Panc1 (cell line): ENCODE results near the gene CFH.

Source experiments
- POLR2AphosphoS5 ChIP-seq: IDR thresholded peaks from 2 replicates; pipeline ENCODE4 v1.6.1; 2012; ENCODE audit warnings: mild to moderate bottlenecking, low read depth, low read length, moderate library complexity
- TCF7L2 ChIP-seq: IDR thresholded peaks from 2 replicates; pipeline ENCODE4 v1.6.1; 2011; ENCODE audit warnings: mild to moderate bottlenecking, low read depth, low read length, inconsistent platforms
- TF ChIP-seq, protein P1 (sequence below), 2 experiments: IDR thresholded peaks; 2 replicates each; pipeline ENCODE4 v1.6.1; 2011 to 2012; ENCODE audit warnings: low read depth in 2 of 2, control low read depth in 1 of 2, low read length in 1 of 2, mild to moderate bottlenecking in 1 of 2, moderate library complexity in 1 of 2; ENCODE audit not compliant: insufficient read depth in 1 of 2
- TF ChIP-seq, protein P2 (sequence below): fragments of 450-650 bp; IDR thresholded peaks from 2 replicates; pipeline ENCODE4 v1.5.1; 2017; ENCODE audit warnings: mild to moderate bottlenecking

GRCh38 chr1:196649990-196650389 is 1.9 kb upstream of the CFH start:
- TF ChIP-seq TCF7L2 (no peak), POLR2AphosphoS5 (no peak)
- TF ChIP-seq, protein P1, sequence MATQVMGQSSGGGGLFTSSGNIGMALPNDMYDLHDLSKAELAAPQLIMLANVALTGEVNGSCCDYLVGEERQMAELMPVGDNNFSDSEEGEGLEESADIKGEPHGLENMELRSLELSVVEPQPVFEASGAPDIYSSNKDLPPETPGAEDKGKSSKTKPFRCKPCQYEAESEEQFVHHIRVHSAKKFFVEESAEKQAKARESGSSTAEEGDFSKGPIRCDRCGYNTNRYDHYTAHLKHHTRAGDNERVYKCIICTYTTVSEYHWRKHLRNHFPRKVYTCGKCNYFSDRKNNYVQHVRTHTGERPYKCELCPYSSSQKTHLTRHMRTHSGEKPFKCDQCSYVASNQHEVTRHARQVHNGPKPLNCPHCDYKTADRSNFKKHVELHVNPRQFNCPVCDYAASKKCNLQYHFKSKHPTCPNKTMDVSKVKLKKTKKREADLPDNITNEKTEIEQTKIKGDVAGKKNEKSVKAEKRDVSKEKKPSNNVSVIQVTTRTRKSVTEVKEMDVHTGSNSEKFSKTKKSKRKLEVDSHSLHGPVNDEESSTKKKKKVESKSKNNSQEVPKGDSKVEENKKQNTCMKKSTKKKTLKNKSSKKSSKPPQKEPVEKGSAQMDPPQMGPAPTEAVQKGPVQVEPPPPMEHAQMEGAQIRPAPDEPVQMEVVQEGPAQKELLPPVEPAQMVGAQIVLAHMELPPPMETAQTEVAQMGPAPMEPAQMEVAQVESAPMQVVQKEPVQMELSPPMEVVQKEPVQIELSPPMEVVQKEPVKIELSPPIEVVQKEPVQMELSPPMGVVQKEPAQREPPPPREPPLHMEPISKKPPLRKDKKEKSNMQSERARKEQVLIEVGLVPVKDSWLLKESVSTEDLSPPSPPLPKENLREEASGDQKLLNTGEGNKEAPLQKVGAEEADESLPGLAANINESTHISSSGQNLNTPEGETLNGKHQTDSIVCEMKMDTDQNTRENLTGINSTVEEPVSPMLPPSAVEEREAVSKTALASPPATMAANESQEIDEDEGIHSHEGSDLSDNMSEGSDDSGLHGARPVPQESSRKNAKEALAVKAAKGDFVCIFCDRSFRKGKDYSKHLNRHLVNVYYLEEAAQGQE (IDR thresholded peaks at IDR 0.05; ENCODE audit: insufficient read depth in 1 of 2, low read depth in 2 of 2, low read length in 1 of 2) = no peak
- TF ChIP-seq, protein P2, sequence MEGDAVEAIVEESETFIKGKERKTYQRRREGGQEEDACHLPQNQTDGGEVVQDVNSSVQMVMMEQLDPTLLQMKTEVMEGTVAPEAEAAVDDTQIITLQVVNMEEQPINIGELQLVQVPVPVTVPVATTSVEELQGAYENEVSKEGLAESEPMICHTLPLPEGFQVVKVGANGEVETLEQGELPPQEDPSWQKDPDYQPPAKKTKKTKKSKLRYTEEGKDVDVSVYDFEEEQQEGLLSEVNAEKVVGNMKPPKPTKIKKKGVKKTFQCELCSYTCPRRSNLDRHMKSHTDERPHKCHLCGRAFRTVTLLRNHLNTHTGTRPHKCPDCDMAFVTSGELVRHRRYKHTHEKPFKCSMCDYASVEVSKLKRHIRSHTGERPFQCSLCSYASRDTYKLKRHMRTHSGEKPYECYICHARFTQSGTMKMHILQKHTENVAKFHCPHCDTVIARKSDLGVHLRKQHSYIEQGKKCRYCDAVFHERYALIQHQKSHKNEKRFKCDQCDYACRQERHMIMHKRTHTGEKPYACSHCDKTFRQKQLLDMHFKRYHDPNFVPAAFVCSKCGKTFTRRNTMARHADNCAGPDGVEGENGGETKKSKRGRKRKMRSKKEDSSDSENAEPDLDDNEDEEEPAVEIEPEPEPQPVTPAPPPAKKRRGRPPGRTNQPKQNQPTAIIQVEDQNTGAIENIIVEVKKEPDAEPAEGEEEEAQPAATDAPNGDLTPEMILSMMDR = no peak
